BLaER1 treated with 17β-estradiol and CSF1 and Interleukin-3, amounts not matched to agents 10 nM and 100 nM (cell line): ENCODE data around the gene ARRB1.
"Not testable (repeated sequence)": the region's sequence is repeated elsewhere in the genome, so short reads cannot be mapped to it uniquely, and the experiment has no call there.

Experiments
- H3K27ac ChIP-seq, 11 experiments: shearing (Covaris generic); formaldehyde crosslinking; 2 replicates each; pipeline ENCODE4 v1.8.1; 2022
- H3K27me3 ChIP-seq, 11 experiments: shearing (Covaris generic); formaldehyde crosslinking; 2 replicates each; pipeline ENCODE4 v1.8.1; 2022
- H3K36me3 ChIP-seq, 11 experiments: shearing (Covaris generic); formaldehyde crosslinking; 2 replicates each; pipeline ENCODE4 v1.8.1; 2022
- H3K4me1 ChIP-seq, 10 experiments: shearing (Covaris generic); formaldehyde crosslinking; 2 replicates each; pipeline ENCODE4 v1.8.1; 2022
- H3K4me2 ChIP-seq, 11 experiments: shearing (Covaris generic); formaldehyde crosslinking; 2 replicates each; pipeline ENCODE4 v1.8.1; 2022
- H3K4me3 ChIP-seq, 10 experiments: shearing (Covaris generic); formaldehyde crosslinking; 2 replicates each; pipeline ENCODE4 v1.8.1; 2022
- H3K9ac ChIP-seq, 11 experiments: shearing (Covaris generic); formaldehyde crosslinking; 2 replicates each; pipeline ENCODE4 v1.8.1; 2022
- H3K9me3 ChIP-seq, 11 experiments: shearing (Covaris generic); formaldehyde crosslinking; replicated peaks in 1 of 11; 2 replicates each; pipeline ENCODE4 v1.8.1; 2022
- H4K20me1 ChIP-seq, 11 experiments: shearing (Covaris generic); formaldehyde crosslinking; 2 replicates each; pipeline ENCODE4 v1.8.1; 2022
- Cebpa-rat ChIP-seq, 11 experiments: shearing (Covaris generic); IDR thresholded peaks; 2 replicates each; pipeline ENCODE4 v1.8.1; 2022

ARRB1 gene

DNA sequence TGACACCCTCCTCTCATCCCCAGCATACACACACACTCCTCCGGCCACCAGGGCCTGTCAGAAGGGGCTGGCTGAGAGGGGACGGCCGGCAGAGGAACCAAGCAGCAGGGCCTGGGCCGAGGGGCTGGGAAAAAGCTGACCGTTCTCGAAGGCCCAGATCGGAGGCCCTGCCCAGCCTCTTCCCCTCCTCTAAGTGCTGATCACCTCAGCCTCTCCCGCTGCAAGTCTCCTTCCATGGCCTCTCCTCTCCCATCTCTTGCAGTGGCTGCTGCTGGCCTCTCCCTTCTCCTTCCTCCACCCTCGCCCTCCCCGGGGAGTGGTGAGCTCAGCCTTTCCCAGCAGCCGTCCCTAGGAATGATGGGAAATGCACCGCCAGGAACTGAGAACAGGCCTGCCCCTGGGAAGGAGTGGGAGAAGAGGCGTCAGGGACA lies 39.6 kb downstream of the ARRB1 start:
- Histone ChIP-seq H3K9ac (peak overlapping the region in 6 of 11 experiments; percentile 4 to 37 (median 26); a peak in 4 of 22 replicates), H3K27ac (peak overlapping the region in 3 of 11 experiments; percentile 11 to 23 (median 18); a peak in 5 of 22 replicates)
- TF ChIP-seq Cebpa-rat (IDR thresholded peaks at IDR 0.05), result no peak

DNA sequence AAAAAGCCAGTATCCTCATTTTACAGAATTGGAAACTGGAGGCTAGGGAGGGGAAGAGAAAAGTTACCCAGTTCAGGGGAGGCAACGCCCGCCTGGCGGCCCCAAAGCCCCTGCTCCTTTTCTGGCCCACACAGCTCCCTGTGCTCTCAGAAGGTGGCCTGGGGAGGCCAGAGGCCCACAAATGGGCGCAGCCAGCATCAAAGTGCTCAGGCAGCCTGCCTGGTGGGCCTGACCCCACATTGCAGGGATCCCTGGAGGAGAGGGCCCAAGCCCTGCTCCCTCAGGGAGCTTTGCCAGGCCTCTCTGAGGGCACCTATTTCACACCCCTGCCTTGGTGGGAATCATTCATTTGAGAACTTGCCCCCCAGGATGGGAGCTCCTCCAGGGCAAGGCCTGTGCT lies 42.5 kb downstream of the ARRB1 start:
- Histone ChIP-seq H4K20me1 (peaks cover 90 to 100% (median 100%) of the 10 kb centered on the region in 11 experiments), H3K4me2 (peak overlapping the region in 2 of 11 experiments; percentile 42 to 45; a peak in 3 of 22 replicates), H3K9ac (peak overlapping the region in 1 of 11 experiments; percentile 58; a peak in 1 of 22 replicates), H3K4me1 (peaks cover 19 to 74% (median 42%) of the 10 kb centered on the region in 10 experiments; a peak in 18 of 20 replicates), H3K36me3 (peaks cover 18 to 100% (median 42%) of the 10 kb centered on the region in 11 experiments; a peak in 20 of 22 replicates), H3K27me3 (no peaks in the 10 kb centered on the region), H3K9me3 (no peaks in the 10 kb centered on the region), H3K4me3 (no peak overlapping the region), H3K27ac (no peak overlapping the region)
- no peak for TF ChIP-seq Cebpa-rat (IDR thresholded peaks at IDR 0.05)

More for the DNA sequence above, 39.6 kb downstream of the ARRB1 start:
- peaks cover 16 to 97% (median 42%) of the 10 kb centered on the region in 11 experiments; a peak in 20 of 22 replicates for H3K36me3 ChIP-seq
- peaks cover 90 to 100% (median 100%) of the 10 kb centered on the region in 11 experiments for H4K20me1 ChIP-seq
- no peaks in the 10 kb centered on the region for H3K27me3 ChIP-seq
- H3K9me3 ChIP-seq, result no peaks in the 10 kb centered on the region
- H3K4me3 ChIP-seq, result no peak overlapping the region
- H3K4me2 ChIP-seq, result peak overlapping the region in 4 of 11 experiments; percentile 5 to 52 (median 10); a peak in 2 of 22 replicates
- peaks cover 26 to 82% (median 51%) of the 10 kb centered on the region in 10 experiments; a peak in 19 of 20 replicates for H3K4me1 ChIP-seq

GRCh38 chr11:75308116-75308515 lies 43.3 kb downstream of the ARRB1 start:
- Histone ChIP-seq H3K9ac (peak overlapping the region in 2 of 11 experiments; percentile 43 to 62; a peak in 4 of 22 replicates), H3K36me3 (peaks cover 18 to 100% (median 42%) of the 10 kb centered on the region in 11 experiments; a peak in 20 of 22 replicates), H3K27me3 (no peaks in the 10 kb centered on the region), H4K20me1 (peaks cover 90 to 100% (median 100%) of the 10 kb centered on the region in 11 experiments), H3K27ac (no peak overlapping the region), H3K4me2 (peak overlapping the region in 4 of 11 experiments; percentile 19 to 49 (median 44); a peak in 4 of 22 replicates), H3K9me3 (no peaks in the 10 kb centered on the region), H3K4me3 (no peak overlapping the region), H3K4me1 (peaks cover 19 to 69% (median 43%) of the 10 kb centered on the region in 10 experiments; a peak in 18 of 20 replicates)
- no peak for TF ChIP-seq Cebpa-rat (IDR thresholded peaks at IDR 0.05)

- no peaks in the 10 kb centered on the region for H3K9me3 ChIP-seq
- H3K27ac ChIP-seq, result peak overlapping the region in 1 of 11 experiments; percentile 3; a peak in 1 of 22 replicates
- peak overlapping the region in 3 of 11 experiments; percentile 18 to 62 (median 19); a peak in 5 of 22 replicates for H3K9ac ChIP-seq
- H3K4me3 ChIP-seq, result no peak overlapping the region
- TF ChIP-seq Cebpa-rat (IDR thresholded peaks at IDR 0.05), result no peak
- peaks cover 22 to 65% (median 44%) of the 10 kb centered on the region in 10 experiments for H3K4me1 ChIP-seq
- H3K27me3 ChIP-seq, result no peaks in the 10 kb centered on the region
- peaks cover 91 to 100% (median 100%) of the 10 kb centered on the region in 11 experiments for H4K20me1 ChIP-seq
- H3K4me2 ChIP-seq, result peak overlapping the region in 9 of 11 experiments; percentile 25 to 60 (median 42); a peak in 13 of 22 replicates
- H3K36me3 ChIP-seq, result peaks cover 18 to 91% (median 32%) of the 10 kb centered on the region in 11 experiments; a peak in 20 of 22 replicates
Measured at GRCh38 chr11:75307058-75307457, 44.4 kb downstream of the ARRB1 start.

- Histone ChIP-seq H3K4me1 (peaks cover 27 to 65% (median 45%) of the 10 kb centered on the region in 10 experiments), H3K4me3 (no peak overlapping the region), H3K27me3 (no peaks in the 10 kb centered on the region), H3K9ac (peak overlapping the region in 4 of 11 experiments; percentile 18 to 57 (median 18); a peak in 6 of 22 replicates), H3K36me3 (peaks cover 16 to 91% (median 28%) of the 10 kb centered on the region in 11 experiments; a peak in 20 of 22 replicates), H4K20me1 (peaks cover 91 to 100% (median 100%) of the 10 kb centered on the region in 11 experiments), H3K4me2 (peak overlapping the region in 10 of 11 experiments; percentile 9 to 60 (median 36); a peak in 15 of 22 replicates), H3K9me3 (no peaks in the 10 kb centered on the region), H3K27ac (peak overlapping the region in 1 of 11 experiments; percentile 3; a peak in 1 of 22 replicates)
- TF ChIP-seq Cebpa-rat (IDR thresholded peaks at IDR 0.05), result no peak
Measured at GRCh38 chr11:75306529-75306928, 44.9 kb downstream of the ARRB1 start.

- TF ChIP-seq Cebpa-rat (IDR thresholded peaks at IDR 0.05), result no peak
- Histone ChIP-seq H3K4me3 (no peak overlapping the region), H3K27ac (no peak overlapping the region), H3K9ac (0 out of 22 replicates have a peak overlapping the region, but pooled peaks of 2 of the 11 experiments have one; percentile 34 to 57), H3K36me3 (peaks cover 13 to 91% (median 25%) of the 10 kb centered on the region in 11 experiments; a peak in 19 of 22 replicates), H4K20me1 (peaks cover 91 to 100% (median 100%) of the 10 kb centered on the region in 11 experiments), H3K4me2 (peak overlapping the region in 4 of 11 experiments; percentile 25 to 60 (median 38); a peak in 5 of 22 replicates), H3K9me3 (no peaks in the 10 kb centered on the region), H3K27me3 (no peaks in the 10 kb centered on the region), H3K4me1 (peaks cover 32 to 69% (median 51%) of the 10 kb centered on the region in 10 experiments)
Measured at GRCh38 chr11:75305993-75306392, 45.5 kb downstream of the ARRB1 start.

- Histone ChIP-seq H4K20me1 (peaks cover 90 to 100% (median 97%) of the 10 kb centered on the region in 11 experiments), H3K4me2 (no peak overlapping the region), H3K27ac (no peak overlapping the region), H3K4me3 (no peak overlapping the region), H3K4me1 (peaks cover 34 to 69% (median 52%) of the 10 kb centered on the region in 10 experiments), H3K36me3 (peaks cover 11 to 85% (median 23%) of the 10 kb centered on the region in 11 experiments; a peak in 19 of 22 replicates), H3K27me3 (no peaks in the 10 kb centered on the region), H3K9me3 (no peaks in the 10 kb centered on the region), H3K9ac (no peak overlapping the region)
- no peak for TF ChIP-seq Cebpa-rat (IDR thresholded peaks at IDR 0.05)
Measured at GRCh38 chr11:75305452-75305851, 46.0 kb downstream of the ARRB1 start.

DNA sequence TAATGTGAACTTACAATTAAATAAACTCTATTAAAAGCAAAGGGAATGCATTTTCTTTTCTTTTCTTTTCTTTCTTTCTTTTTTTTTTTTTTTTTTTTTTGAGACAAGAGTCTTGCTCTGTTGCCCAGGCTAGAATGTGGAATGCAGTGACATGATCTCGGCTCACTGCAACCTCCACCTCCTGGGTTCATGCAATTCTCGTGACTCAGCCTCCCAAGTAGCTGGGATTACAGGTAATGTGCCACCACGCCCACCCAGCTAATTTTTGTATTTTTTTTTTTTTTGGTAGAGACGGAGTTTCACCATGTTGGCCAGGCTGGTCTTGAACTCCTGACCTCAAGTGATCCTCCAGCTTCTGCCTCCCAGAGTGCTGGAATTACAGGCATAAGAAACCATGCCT lies 46.5 kb downstream of the ARRB1 start:
- peaks cover 6 to 80% (median 18%) of the 10 kb centered on the region in 11 experiments; a peak in 19 of 22 replicates for H3K36me3 ChIP-seq
- H3K27me3 ChIP-seq, H3K9me3 ChIP-seq, H3K27ac ChIP-seq, H3K4me2 ChIP-seq, H3K9ac ChIP-seq, H3K4me3 ChIP-seq: not testable (repeated sequence)
- H3K4me1 ChIP-seq, result peaks cover 34 to 69% (median 52%) of the 10 kb centered on the region in 10 experiments
- H4K20me1 ChIP-seq, result peaks cover 88 to 100% (median 97%) of the 10 kb centered on the region in 11 experiments
